ENCODE results near the gene TANGO2. TPM values are rescaled to one million over a fixed set of nuclear protein-coding genes. Genes with fewer than 3 reads are reported as not detected.

TANGO2 gene
- total RNA-seq, 1 experiment from 2014 or later: 17.0 TPM

GRCh38 chr22:20031732-20032406 lies 11.0 kb downstream of the TANGO2 start:
- intact Hi-C loops (cut with micrococcal nuclease): no loop called here
- no peak overlapping the region for H2AFZ ChIP-seq (ENCODE audit: low read depth, low read length, poor library complexity, severe bottlenecking)
- no peaks in the 10 kb centered on the region for H3K9me2 ChIP-seq (ENCODE audit: insufficient read depth)
- ChIA-PET POLR2A (no interaction called here), CTCF (no interaction called here), RAD21 (ENCODE audit: low non-redundant PET in 1 of 2, low total read pairs in 2 of 2, uncharacterized antibody in 2 of 2, unreplicated experiment in 2 of 2) (no interaction called here)
- H3K4me2 ChIP-seq (ENCODE audit: low read length): no peak overlapping the region; the same call in 1 of the 2 replicates
- TF ChIP-seq POLR2AphosphoS5 (IDR thresholded peaks at IDR 0.05; ENCODE audit: low read depth, low read length): no peak
- no peak for TF ChIP-seq FOSL1 (IDR thresholded peaks at IDR 0.05; ENCODE audit: low read depth)
- TF ChIP-seq ZFX (IDR thresholded peaks at IDR 0.05): no peak
- TF ChIP-seq ZBTB33 (IDR thresholded peaks at IDR 0.05; ENCODE audit: extremely low read depth, insufficient replicate concordance, low read length): no peak
- no peak for TF ChIP-seq ELF1 (IDR thresholded peaks at IDR 0.05; ENCODE audit: borderline replicate concordance, low read depth)
- TF ChIP-seq EZH2 (IDR thresholded peaks at IDR 0.05): no peak
- TF ChIP-seq RAD21 (IDR thresholded peaks at IDR 0.05; ENCODE audit: low read depth): no peak
- TF ChIP-seq, protein P1, sequence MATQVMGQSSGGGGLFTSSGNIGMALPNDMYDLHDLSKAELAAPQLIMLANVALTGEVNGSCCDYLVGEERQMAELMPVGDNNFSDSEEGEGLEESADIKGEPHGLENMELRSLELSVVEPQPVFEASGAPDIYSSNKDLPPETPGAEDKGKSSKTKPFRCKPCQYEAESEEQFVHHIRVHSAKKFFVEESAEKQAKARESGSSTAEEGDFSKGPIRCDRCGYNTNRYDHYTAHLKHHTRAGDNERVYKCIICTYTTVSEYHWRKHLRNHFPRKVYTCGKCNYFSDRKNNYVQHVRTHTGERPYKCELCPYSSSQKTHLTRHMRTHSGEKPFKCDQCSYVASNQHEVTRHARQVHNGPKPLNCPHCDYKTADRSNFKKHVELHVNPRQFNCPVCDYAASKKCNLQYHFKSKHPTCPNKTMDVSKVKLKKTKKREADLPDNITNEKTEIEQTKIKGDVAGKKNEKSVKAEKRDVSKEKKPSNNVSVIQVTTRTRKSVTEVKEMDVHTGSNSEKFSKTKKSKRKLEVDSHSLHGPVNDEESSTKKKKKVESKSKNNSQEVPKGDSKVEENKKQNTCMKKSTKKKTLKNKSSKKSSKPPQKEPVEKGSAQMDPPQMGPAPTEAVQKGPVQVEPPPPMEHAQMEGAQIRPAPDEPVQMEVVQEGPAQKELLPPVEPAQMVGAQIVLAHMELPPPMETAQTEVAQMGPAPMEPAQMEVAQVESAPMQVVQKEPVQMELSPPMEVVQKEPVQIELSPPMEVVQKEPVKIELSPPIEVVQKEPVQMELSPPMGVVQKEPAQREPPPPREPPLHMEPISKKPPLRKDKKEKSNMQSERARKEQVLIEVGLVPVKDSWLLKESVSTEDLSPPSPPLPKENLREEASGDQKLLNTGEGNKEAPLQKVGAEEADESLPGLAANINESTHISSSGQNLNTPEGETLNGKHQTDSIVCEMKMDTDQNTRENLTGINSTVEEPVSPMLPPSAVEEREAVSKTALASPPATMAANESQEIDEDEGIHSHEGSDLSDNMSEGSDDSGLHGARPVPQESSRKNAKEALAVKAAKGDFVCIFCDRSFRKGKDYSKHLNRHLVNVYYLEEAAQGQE (IDR thresholded peaks at IDR 0.05; ENCODE audit: low read depth): no peak
- TF ChIP-seq CTCF (IDR thresholded peaks at IDR 0.05 in 2 of 3, conservative IDR thresholded peaks at IDR 0.05 in 1 of 3; ENCODE audit: borderline replicate concordance in 1 of 3, insufficient read depth in 1 of 3, low read depth in 2 of 3, low read length in 2 of 3): no peak
- no peak for TF ChIP-seq EGR1 (IDR thresholded peaks at IDR 0.05; ENCODE audit: low read depth)
- TF ChIP-seq ATF3 (IDR thresholded peaks at IDR 0.05): no peak
- TF ChIP-seq SIN3A (IDR thresholded peaks at IDR 0.05; ENCODE audit: low read depth): no peak
- TF ChIP-seq SRF (IDR thresholded peaks at IDR 0.05; ENCODE audit: low read depth): no peak
- TF ChIP-seq TCF7L2 (IDR thresholded peaks at IDR 0.05; ENCODE audit: borderline replicate concordance, extremely low read depth, insufficient read depth, insufficient read length): no peak
- TF ChIP-seq YY1 (IDR thresholded peaks at IDR 0.05; ENCODE audit: extremely low read depth, insufficient replicate concordance, low read depth, low read length): no peak
- DNase-seq (ENCODE audit: low read depth, low spot score) (no peak), ATAC-seq (peak; percentile 63)
- no TSS peak for BruUV-seq (replicated peaks)
- H3K27me3 ChIP-seq (ENCODE audit: insufficient read depth, low read length): no peaks in the 10 kb centered on the region
- no peaks in the 10 kb centered on the region for H3K36me3 ChIP-seq (ENCODE audit: control insufficient read depth in 1 of 2, insufficient read depth in 2 of 2, low read length in 2 of 2)
- no peaks in the 10 kb centered on the region for H4K20me1 ChIP-seq (ENCODE audit: insufficient read depth)
- no peak overlapping the region for H3K4me3 ChIP-seq (replicated peaks in 1 of 2; ENCODE audit: low read depth in 1 of 2, low read length in 2 of 2)
- H3K4me1 ChIP-seq (ENCODE audit: control insufficient read depth in 1 of 2, insufficient read depth in 2 of 2, low read length in 2 of 2): peaks cover 2 to 14% of the 10 kb centered on the region in 2 experiments; a peak in 3 of 4 replicates
- no peaks in the 10 kb centered on the region for H3K79me2 ChIP-seq (ENCODE audit: insufficient read depth, low read length)
- H3K9ac ChIP-seq (ENCODE audit: low read length): no peak overlapping the region
- H3K9me3 ChIP-seq (ENCODE audit: control insufficient read depth in 1 of 2, insufficient read depth in 1 of 2, low read depth in 1 of 2, low read length in 2 of 2): no peaks in the 10 kb centered on the region
- H3K27ac ChIP-seq (ENCODE audit: low read depth, low read length): no peak overlapping the region

Measured in HCT116 (cell line).